Brain microvascular endothelial cell (primary cell): ENCODE data around the gene CPM.
"Not testable (repeated sequence)": the region's sequence is repeated elsewhere in the genome, so short reads cannot be mapped to it uniquely, and the experiment has no call there.

ENCODE experiments used
- DNase-seq: peaks from one replicate; pipeline ENCODE4 v3.0.0-alpha.2; 2020
- H3K27ac ChIP-seq: fragments of 250-450 bp; sonication (Bioruptor Pico); 2 replicates; pipeline ENCODE4 v1.5.1; 2020; ENCODE audit warnings: mild to moderate bottlenecking, moderate library complexity
- H3K27me3 ChIP-seq: fragments of 250-450 bp; sonication (Bioruptor Pico); replicated peaks from 2 replicates; pipeline ENCODE4 v1.5.1; 2020; ENCODE audit warnings: mild to moderate bottlenecking
- H3K36me3 ChIP-seq: fragments of 250-450 bp; sonication (Bioruptor Pico); replicated peaks from 2 replicates; pipeline ENCODE4 v1.5.1; 2020; ENCODE audit warnings: mild to moderate bottlenecking
- H3K4me3 ChIP-seq: 2 replicates; pipeline ENCODE4 v1.5.1; 2011; ENCODE audit warnings: low read depth, mild to moderate bottlenecking, control low read depth, low read length, moderate library complexity
- in situ Hi-C: cut with HindIII; loops from 2 replicates; pipeline ENCODE4 v1.10.0; 2017; ENCODE audit warnings: low sequenced_read_pairs, low pct_ligation_motif_present
- TF ChIP-seq, protein P1 (sequence below): IDR thresholded peaks from 2 replicates; pipeline ENCODE4 v1.5.1; 2011; ENCODE audit warnings: low read depth, mild to moderate bottlenecking, moderate library complexity, low read length, control low read depth, inconsistent platforms; ENCODE audit errors: missing control alignments

The CPM gene

DNA sequence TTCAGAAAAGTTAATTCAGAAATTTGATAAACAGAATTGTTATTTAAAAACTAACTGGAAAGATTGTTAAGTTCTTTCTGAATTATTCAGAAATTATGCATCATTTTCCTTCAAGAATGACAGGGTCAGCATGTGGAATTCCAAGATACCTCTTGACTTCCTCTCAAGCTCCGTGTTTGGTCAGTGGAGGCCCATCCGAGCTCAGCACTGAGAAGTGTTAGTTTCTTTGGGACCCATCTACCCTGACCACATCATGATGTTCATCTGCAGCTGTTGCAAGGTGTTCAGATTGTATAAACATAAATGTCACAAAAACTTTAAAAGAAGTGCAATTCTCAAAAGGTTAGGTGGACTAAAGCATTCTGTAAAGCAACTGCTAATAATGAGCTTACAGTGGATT lies 91.3 kb downstream of the CPM start:
- no peak for DNase-seq
- in situ Hi-C loops: no loop called here
- Histone ChIP-seq H3K36me3 (peaks cover 57% of the 10 kb centered on the region), H3K27me3 (no peaks in the 10 kb centered on the region), H3K27ac (no peak overlapping the region), H3K4me3 (no peak overlapping the region)
- TF ChIP-seq, protein P1, sequence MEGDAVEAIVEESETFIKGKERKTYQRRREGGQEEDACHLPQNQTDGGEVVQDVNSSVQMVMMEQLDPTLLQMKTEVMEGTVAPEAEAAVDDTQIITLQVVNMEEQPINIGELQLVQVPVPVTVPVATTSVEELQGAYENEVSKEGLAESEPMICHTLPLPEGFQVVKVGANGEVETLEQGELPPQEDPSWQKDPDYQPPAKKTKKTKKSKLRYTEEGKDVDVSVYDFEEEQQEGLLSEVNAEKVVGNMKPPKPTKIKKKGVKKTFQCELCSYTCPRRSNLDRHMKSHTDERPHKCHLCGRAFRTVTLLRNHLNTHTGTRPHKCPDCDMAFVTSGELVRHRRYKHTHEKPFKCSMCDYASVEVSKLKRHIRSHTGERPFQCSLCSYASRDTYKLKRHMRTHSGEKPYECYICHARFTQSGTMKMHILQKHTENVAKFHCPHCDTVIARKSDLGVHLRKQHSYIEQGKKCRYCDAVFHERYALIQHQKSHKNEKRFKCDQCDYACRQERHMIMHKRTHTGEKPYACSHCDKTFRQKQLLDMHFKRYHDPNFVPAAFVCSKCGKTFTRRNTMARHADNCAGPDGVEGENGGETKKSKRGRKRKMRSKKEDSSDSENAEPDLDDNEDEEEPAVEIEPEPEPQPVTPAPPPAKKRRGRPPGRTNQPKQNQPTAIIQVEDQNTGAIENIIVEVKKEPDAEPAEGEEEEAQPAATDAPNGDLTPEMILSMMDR: no peak

DNA sequence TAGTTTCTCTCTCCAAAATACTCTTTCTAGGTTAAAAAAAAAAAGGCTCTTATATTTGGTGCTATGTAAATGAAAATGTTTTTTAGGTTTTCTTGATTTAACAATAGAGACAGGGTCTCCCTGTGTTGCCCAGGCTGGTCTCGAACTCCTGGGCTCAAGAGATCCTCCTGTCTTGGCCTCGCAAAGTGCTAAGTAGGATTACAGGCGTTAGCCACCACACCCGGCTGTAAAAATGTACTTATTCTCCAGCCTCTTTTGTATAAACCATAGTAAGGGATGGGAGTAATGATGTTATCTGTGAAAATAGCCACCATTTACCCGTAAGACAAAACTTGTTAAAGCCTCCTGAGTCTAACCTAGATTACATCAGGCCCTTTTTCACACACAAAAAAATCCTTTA lies 91.8 kb downstream of the CPM start:
- in situ Hi-C loops, DNase-seq, H3K4me3 ChIP-seq, H3K27me3 ChIP-seq, H3K27ac ChIP-seq: not testable (repeated sequence)
- H3K36me3 ChIP-seq: peaks cover 62% of the 10 kb centered on the region

DNA sequence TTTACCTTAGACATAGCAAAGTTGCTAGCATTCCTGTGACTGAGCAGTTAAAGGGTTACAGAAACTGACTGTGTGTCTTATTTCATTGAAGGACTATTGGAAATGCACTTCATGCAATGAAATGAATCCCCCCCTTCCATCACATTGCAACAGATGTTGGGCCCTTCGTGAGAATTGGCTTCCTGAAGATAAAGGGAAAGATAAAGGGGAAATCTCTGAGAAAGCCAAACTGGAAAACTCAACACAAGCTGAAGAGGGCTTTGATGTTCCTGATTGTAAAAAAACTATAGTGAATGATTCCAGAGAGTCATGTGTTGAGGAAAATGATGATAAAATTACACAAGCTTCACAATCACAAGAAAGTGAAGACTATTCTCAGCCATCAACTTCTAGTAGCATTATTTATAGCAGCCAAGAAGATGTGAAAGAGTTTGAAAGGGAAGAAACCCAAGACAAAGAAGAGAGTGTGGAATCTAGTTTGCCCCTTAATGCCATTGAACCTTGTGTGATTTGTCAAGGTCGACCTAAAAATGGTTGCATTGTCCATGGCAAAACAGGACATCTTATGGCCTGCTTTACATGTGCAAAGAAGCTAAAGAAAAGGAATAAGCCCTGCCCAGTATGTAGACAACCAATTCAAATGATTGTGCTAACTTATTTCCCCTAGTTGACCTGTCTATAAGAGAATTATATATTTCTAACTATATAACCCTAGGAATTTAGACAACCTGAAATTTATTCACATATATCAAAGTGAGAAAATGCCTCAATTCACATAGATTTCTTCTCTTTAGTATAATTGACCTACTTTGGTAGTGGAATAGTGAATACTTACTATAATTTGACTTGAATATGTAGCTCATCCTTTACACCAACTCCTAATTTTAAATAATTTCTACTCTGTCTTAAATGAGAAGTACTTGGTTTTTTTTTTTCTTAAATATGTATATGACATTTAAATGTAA lies 93.5 kb downstream of the CPM start:
- Histone ChIP-seq H3K27ac (no peak overlapping the region), H3K4me3 (no peak overlapping the region), H3K36me3 (peaks cover 77% of the 10 kb centered on the region), H3K27me3 (no peaks in the 10 kb centered on the region)
- TF ChIP-seq, protein P1: no peak
- in situ Hi-C loops: no loop called here
- no peak for DNase-seq

DNA sequence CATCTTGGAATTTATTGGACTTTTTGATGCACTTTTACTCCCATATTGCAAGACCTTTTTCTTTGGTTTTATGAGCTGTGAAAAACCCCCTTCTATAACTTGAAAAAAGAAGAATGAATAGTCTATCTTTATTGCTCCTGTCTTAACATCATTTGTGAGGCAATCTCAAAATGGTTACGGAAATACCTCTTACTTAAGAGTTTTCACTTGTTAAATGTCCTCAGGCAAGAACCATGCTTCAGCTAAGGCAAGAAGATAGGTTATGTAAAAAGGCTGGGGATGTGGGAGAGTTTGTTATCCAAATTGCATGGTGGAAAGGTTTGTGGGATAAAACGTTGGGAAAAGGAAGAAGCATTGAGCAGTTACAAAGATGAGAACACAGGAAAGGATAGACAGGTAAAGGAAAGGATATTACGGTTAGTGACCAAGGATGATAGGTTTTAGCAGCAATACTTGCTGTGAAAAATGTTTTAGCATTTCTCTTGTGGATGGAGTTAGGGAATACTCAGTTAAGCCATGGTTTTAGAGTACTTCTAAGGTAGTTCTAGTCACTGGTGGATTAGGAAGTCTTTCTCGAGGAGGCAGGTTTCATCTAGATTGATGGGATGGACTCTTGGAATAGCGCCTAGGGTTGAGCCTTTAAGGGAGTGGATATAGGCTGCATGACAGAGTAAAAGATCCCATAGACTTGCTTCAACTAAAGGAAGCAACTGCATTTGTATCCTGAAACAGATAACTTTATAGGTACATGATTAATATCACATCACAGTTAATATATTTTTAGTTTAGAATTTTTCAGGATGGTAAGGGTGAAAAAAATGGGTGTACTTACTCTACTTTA lies 94.7 kb downstream of the CPM start:
- in situ Hi-C loops: no loop called here
- Histone ChIP-seq H3K27me3 (no peaks in the 10 kb centered on the region), H3K27ac (no peak overlapping the region), H3K36me3 (peaks cover 84% of the 10 kb centered on the region), H3K4me3 (no peak overlapping the region)
- TF ChIP-seq, protein P1: no peak
- no peak for DNase-seq

DNA sequence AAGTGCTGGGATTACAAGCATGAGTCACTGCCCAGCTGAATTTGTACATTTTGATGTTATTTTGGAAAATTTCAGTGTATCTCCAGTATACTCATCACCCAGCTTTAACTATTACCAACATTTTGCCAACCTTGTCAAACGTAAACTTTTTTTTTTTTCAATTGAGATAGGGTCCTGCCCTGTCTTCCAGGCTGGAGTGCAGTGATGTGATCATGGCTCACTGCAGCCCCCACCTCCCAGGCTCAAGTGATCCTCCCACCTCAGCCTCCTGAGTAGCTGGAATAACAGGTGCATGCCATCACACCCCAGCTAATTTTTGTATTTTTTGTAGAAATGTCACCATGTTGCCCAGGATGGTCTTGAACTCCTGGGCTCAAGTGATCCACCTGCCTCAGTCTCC lies 95.8 kb downstream of the CPM start:
- DNase-seq: no peak
- Histone ChIP-seq H3K36me3 (peaks cover 83% of the 10 kb centered on the region), H3K4me3 (no peak overlapping the region), H3K27ac (no peak overlapping the region), H3K27me3 (no peaks in the 10 kb centered on the region)
- TF ChIP-seq, protein P1: no peak
- in situ Hi-C loops: no loop called here

DNA sequence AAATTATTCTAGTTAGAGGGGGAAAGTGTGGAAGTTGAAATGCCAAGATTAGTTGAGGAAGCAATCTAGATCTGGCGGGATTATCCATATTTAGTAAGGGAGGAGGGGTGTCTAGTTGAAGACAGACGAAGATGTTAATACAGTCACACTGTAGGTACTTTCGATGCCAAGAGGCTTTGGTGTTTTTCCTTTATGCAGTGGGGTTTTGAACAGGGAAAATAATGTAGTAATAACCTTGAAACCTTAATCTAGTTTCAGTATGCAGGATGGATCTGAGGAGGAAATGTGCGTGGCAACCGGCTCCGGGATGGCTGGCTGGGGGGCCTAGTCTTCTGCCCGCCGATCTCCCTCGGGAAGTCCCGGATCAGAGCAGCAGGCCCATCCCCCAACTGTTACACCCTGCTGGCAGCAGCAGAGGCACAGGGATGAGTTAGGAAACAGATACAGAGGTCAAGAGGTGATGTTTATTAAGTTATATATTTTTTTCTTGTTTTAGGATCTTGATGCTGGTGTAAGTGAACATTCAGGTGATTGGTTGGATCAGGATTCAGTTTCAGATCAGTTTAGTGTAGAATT lies 97.5 kb downstream of the CPM start:
- Histone ChIP-seq H3K4me3 (no peak overlapping the region), H3K27ac (no peak overlapping the region), H3K27me3 (no peaks in the 10 kb centered on the region), H3K36me3 (peaks cover 84% of the 10 kb centered on the region)
- DNase-seq: no peak
- in situ Hi-C loops: no loop called here
- TF ChIP-seq, protein P1: no peak
